Activated T-cell treated with anti-CD3 and anti-CD28 coated beads, Interleukin-2, amount 50 U/mL, for 24 hours (primary cell): Measurements from ENCODE around the gene CDKN2B.

Experiments
- DNase-seq: peaks from one replicate; pipeline ENCODE4 v3.0.0-alpha.2; 2020
- H3K27ac Mint-ChIP-seq: 2 replicates; pipeline ENCODE4 v1.8.0; 2020; ENCODE audit warnings: mild to moderate bottlenecking, mixed read lengths
- H3K27me3 Mint-ChIP-seq: 2 replicates; pipeline ENCODE4 v1.8.0; 2020; ENCODE audit warnings: mixed read lengths
- H3K36me3 Mint-ChIP-seq: 2 replicates; pipeline ENCODE4 v1.8.0; 2020; ENCODE audit warnings: low read depth, mixed read lengths
- H3K4me1 Mint-ChIP-seq: 2 replicates; pipeline ENCODE4 v1.8.0; 2020; ENCODE audit warnings: low read depth, mixed read lengths
- H3K4me3 Mint-ChIP-seq: 2 replicates; pipeline ENCODE4 v1.8.0; 2020; ENCODE audit warnings: mild to moderate bottlenecking, moderate library complexity, mixed read lengths
- H3K9me3 Mint-ChIP-seq: 2 replicates; pipeline ENCODE4 v1.8.0; 2020; ENCODE audit warnings: mixed read lengths

Gene CDKN2B

DNA sequence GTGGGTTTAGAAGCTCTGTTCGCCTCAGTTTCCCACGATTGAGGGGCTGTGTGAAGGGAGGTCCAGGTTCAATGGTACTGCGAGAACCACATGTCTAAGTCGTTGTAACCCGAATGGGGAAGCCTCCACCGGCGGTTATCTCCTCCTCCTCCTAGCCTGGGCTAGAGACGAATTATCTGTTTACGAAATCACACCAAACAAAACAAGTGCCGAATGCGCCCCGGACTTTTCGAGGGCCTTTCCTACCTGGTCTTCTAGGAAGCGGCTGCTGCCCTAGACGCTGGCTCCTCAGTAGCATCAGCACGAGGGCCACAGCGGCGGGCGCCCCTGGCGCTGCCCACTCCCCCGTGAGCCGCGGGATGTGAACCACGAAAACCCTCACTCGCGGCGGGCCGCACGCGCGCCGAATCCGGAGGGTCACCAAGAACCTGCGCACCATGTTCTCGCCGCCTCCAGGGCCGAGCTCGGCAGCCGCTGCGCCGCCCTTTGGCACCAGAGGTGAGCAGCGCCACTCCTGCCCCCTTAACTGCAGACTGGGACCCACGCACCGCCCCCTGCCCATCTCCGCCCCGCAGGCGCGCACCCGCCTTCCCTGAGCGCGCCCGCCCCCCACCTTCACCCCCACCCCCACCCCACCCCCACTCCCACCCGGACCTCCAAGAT lies 15.1 kb downstream of the CDKN2B start, which contains the start of gene CDKN2A:
CDKN2A (minus strand) TSS at position 500 of the 663 bp plus-strand sequence.
- peak within 1 kb of the TSS; percentile 77 for H3K27ac Mint-ChIP-seq
- peaks cover 21% of the 10 kb centered on the region for H3K4me1 Mint-ChIP-seq
- H3K4me3 Mint-ChIP-seq, result peak within 1 kb of the TSS; percentile 88
- peak; percentile 67 for DNase-seq
- peaks cover 62% of the 10 kb centered on the region for H3K27me3 Mint-ChIP-seq
- no peaks in the 10 kb centered on the region for H3K9me3 Mint-ChIP-seq
- H3K36me3 Mint-ChIP-seq, result peaks cover 2% of the 10 kb centered on the region

DNA sequence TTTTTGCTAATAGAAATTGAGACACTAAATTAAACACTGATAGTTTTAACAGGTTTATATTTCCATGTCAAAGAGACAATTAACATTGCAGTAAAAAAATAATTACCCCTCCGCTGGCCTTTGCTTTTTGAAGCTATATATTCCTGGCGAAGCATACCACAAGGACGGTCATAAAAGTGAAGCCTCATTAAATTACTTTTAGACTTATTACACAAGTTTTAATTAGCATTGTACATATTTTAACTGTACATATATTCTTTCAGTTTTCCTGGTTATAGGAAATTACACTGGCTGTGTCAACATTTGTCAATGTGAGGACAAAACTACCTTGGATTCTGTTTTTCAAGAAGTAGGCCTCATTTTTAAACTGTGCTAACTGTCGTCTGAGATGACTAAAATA lies 16.1 kb downstream of the CDKN2B start:
- peaks cover 2% of the 10 kb centered on the region for H3K36me3 Mint-ChIP-seq
- no peak overlapping the region for H3K27ac Mint-ChIP-seq
- H3K4me1 Mint-ChIP-seq, result peaks cover 21% of the 10 kb centered on the region
- peak overlapping the region; percentile 88 for H3K4me3 Mint-ChIP-seq
- H3K27me3 Mint-ChIP-seq, result peaks cover 69% of the 10 kb centered on the region
- no peaks in the 10 kb centered on the region for H3K9me3 Mint-ChIP-seq
- no peak for DNase-seq

DNA sequence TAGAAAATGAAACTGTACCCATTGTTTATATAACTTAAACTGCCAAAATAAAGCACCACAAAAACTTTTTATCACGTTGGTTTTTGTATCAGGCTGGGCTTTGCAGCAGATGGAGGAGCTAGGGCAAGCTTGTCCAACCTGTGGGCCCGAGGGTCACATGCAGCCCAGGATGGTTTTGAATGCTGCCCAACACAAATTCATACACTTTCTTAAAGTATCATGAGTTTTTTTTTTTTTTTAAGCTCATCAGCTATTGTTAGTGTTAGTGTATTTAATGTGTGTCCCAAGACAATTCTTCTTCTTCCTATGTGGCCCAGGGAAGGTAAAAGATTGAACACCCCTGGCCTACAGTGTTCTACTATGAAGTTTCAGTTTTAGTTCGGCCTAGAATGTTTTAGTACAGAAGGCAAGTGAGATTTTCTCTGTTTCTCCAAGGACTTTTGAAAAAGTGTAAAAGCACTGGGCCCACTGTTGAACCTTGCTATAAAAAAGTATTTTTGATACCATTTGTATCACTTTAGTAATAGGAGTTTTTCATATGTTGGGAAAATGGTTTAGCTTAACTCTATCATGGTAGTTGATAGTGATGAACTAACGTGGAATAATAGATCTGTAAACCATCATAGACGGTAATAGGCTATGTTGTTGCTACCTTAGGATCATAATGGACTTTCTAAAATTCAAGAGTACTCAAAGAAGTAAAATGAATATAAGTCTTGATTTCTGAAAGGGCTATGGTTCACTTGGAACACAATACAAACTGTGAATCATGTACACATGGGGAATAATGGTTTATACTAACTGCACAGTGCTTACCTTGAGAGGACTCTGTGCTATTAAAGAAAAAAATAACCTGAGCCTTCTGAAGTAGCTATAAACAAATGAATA lies 17.8 kb downstream of the CDKN2B start:
- Mint-ChIP-seq H3K4me3 (no peak overlapping the region), H3K9me3 (no peaks in the 10 kb centered on the region), H3K4me1 (peaks cover 22% of the 10 kb centered on the region), H3K27ac (no peak overlapping the region), H3K36me3 (peaks cover 2% of the 10 kb centered on the region), H3K27me3 (peaks cover 66% of the 10 kb centered on the region)
- DNase-seq, result no peak

DNA sequence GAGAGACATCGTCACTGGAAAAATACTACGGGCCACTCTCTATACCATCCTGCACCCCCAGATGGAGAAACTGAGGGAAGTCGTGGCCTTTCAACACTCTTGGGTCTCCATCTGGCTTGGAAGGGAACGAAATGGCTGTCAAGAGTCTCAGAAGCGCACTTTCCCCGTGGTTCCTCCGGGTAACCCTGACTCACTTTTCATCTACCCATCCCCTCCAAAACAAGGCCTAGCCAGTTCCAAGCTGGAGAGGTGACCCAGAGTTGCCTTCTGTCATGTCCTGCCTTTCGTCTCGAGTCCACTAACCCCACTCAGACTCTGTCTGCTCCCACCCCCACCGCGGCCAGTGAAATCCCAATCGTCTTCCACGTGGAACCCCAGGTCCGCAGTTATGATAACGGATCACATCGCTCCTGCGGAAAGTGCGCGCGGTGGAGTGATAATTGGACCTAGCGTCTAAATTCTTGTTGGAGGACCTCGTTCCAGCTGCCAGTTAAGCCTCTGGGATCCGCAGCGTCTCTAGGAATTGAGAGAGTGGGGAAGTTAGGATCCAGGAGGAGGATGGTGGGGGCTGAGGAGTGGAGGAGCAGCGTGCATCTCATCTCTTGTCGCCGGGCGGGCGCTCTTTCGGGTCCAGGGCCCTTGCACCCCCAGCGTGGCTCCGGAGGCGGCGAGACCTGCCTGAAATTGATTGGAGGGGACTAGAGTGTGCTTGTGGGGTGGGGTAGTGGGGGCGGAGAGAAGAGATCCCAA lies 19.5 kb downstream of the CDKN2B start:
- Mint-ChIP-seq H3K9me3 (no peaks in the 10 kb centered on the region), H3K27ac (no peak overlapping the region), H3K4me1 (peaks cover 15% of the 10 kb centered on the region), H3K4me3 (no peak overlapping the region), H3K36me3 (no peaks in the 10 kb centered on the region), H3K27me3 (peaks cover 65% of the 10 kb centered on the region)
- DNase-seq, result no peak

DNA sequence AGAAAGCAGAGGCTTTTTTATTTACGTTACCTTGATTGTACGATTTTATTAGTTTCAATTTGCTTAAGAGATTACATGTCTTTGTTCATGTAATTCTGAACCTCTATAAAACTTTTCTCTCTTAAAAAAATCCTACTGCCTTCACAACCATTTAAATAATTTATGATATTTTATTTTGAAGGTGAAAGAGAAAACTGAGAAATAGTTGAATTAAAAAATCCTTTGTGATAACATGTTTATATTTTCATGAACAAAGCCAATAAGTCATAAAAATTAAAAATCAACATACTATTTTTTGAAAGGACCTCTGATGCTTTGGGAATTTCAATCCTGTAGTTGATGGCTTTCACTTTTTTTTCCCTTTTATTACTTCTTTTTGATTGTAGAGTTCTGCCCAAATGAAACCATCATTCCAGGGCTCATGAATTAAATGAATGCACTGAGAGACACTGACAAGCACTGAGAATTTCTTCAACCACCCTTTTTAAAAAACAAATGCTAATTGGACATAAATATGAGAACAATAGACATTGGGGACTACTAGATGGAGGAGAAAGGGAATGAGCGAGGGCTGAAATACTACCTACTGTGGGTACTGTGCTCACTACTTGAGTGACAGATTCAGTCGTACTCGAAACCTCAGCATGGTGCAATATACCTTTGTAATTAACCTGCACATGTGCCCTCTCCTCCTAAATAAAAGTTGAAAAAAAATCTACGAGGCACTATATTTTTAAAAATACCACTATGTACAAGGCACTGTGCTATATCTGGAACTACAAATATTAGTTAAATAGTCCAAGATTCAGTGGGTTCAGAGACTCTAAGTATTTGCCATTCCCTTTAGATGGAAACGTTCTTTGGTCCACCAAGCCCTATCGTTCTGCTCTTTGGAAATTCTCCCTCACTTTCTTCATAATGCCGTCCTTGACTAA lies 20.8 kb downstream of the CDKN2B start:
- H3K36me3 Mint-ChIP-seq, result no peaks in the 10 kb centered on the region
- H3K9me3 Mint-ChIP-seq, result no peaks in the 10 kb centered on the region
- DNase-seq, result no peak
- H3K27me3 Mint-ChIP-seq, result peaks cover 71% of the 10 kb centered on the region
- H3K4me1 Mint-ChIP-seq, result peaks cover 11% of the 10 kb centered on the region
- no peak overlapping the region for H3K4me3 Mint-ChIP-seq
- H3K27ac Mint-ChIP-seq, result no peak overlapping the region

DNA sequence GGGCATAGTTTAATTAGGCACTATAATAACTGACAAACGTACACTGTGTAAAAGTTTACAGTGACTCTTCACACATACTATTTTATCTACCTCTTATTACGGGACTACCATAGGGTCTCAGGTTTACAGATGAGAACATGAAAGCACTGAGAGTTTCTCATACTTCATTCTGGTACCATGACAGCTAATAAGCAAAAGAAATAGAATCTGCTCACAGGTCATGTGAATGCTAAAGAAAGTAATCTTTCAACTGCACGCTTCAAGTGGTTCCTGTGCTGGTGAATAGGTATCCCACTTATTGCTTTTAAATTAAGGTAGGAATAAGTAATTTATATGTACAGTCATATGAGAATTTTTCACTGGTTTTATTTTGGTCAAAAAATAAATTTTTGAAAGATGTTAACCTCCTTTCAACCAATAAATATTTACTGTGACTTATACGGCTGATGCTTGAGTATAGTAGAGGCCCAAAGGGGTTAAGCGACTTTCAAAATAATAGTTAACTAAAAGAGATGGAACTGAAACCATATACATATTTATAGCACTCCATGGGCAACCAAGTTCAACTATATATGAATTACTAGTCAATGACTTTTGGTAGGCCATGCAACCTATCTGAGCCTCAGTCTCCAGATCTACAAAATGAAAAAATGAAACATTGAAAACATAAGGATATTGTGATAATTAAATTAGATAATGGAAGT lies 23.0 kb downstream of the CDKN2B start:
- no peaks in the 10 kb centered on the region for H3K9me3 Mint-ChIP-seq
- DNase-seq, result no peak
- H3K27me3 Mint-ChIP-seq, result peaks cover 78% of the 10 kb centered on the region
- no peak overlapping the region for H3K27ac Mint-ChIP-seq
- no peak overlapping the region for H3K4me3 Mint-ChIP-seq
- no peaks in the 10 kb centered on the region for H3K36me3 Mint-ChIP-seq
- peaks cover 8% of the 10 kb centered on the region for H3K4me1 Mint-ChIP-seq

DNA sequence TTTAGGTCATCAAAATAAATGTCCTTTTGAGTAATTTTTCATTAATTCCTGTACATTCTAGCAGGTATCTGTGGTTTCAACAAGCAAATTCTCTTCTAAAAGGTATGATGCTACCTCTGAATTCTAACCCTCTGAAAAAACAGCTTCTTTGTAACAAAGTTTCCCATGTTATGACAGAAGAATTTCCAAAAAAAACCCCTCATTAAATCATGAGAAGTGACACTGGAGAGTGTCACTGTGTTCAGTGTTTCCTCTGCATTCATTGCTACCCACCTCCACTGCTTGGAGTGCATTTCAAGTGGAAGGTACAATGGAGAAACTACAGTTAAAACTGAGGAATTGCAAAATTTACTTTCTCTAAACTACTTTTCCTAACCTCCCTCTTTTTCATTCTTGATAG lies 25.0 kb downstream of the CDKN2B start:
- peaks cover 74% of the 10 kb centered on the region for H3K27me3 Mint-ChIP-seq
- H3K9me3 Mint-ChIP-seq, result no peaks in the 10 kb centered on the region
- no peaks in the 10 kb centered on the region for H3K36me3 Mint-ChIP-seq
- no peak for DNase-seq
- no peak overlapping the region for H3K27ac Mint-ChIP-seq
- H3K4me3 Mint-ChIP-seq, result no peak overlapping the region
- peaks cover 2% of the 10 kb centered on the region for H3K4me1 Mint-ChIP-seq

DNA sequence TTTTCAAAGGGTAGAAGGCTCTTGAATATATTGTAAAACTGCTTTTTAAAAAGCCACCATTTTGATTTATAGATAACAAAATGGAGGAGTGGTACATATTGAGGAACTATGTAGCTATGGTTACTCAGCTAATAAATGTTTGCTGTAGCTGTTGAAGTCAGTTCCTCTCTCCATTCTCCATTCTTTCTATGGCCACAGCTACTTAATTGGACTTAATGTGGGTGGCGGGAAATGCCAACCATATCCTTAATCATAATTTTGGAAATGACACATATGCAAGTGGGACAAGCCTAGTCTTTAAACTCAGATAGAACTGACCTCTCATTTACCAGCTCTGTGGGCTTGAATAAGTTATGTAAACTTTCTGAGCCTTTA lies 25.6 kb downstream of the CDKN2B start:
- H3K4me1 Mint-ChIP-seq, result peaks cover 2% of the 10 kb centered on the region
- H3K27me3 Mint-ChIP-seq, result peaks cover 74% of the 10 kb centered on the region
- H3K9me3 Mint-ChIP-seq, result no peaks in the 10 kb centered on the region
- H3K27ac Mint-ChIP-seq, result no peak overlapping the region
- no peak overlapping the region for H3K4me3 Mint-ChIP-seq
- no peak for DNase-seq
- H3K36me3 Mint-ChIP-seq, result no peaks in the 10 kb centered on the region

DNA sequence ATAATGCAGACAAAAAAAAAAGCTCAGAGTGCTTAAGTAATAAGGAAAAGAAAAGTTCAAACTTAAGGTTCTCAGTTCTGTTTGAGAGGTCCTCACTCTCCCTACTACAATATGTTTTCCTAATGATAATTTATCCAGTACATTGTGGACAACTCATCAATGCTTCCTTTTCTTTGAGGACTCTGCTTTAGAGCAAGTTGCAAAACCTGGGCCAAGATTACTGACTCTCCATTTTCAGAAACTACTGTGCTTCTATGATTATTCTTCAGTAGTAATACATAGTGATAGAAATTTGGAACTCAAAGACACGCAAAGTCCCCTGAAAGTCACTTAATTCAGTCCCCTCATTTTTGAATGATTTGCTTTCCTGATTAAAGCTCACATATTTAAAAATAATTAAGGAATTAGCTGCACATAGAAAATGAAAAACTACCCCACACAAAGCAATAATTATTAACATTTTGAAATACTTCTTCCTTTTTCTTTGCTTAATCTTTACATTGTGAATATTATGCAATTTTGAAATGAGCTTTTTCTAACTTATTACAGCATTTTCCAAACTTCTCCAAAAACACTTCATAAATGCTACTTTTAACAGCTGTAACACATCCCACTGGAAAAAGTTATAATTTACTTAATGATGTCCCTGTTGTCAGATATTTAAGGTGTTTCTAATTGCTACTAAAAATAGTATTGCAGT lies 26.1 kb downstream of the CDKN2B start:
- no peaks in the 10 kb centered on the region for H3K36me3 Mint-ChIP-seq
- H3K4me1 Mint-ChIP-seq, result peaks cover 2% of the 10 kb centered on the region
- peaks cover 74% of the 10 kb centered on the region for H3K27me3 Mint-ChIP-seq
- no peak overlapping the region for H3K4me3 Mint-ChIP-seq
- no peak overlapping the region for H3K27ac Mint-ChIP-seq
- no peak for DNase-seq
- H3K9me3 Mint-ChIP-seq, result no peaks in the 10 kb centered on the region

DNA sequence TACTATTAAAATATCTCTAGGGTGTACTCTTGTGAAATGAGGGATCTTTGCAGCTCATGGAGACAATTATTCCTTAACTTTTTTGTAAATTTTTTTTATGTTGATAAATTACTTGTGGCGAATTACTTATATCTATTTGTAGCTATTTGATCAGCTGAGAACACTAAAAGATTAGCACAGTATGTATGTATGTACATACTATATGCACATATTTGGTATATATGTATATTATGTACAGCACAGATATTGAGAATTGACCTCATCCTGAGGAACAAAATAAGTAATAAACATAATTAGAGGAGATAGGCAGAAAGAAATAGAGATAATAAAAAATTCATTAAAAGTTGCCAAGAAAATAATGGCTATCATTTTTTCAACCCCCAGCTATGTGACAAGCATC lies 26.7 kb downstream of the CDKN2B start:
- H3K36me3 Mint-ChIP-seq, result no peaks in the 10 kb centered on the region
- peaks cover 74% of the 10 kb centered on the region for H3K27me3 Mint-ChIP-seq
- peaks cover 2% of the 10 kb centered on the region for H3K4me1 Mint-ChIP-seq
- H3K27ac Mint-ChIP-seq, result no peak overlapping the region
- H3K9me3 Mint-ChIP-seq, result no peaks in the 10 kb centered on the region
- H3K4me3 Mint-ChIP-seq, result no peak overlapping the region
- no peak for DNase-seq

DNA sequence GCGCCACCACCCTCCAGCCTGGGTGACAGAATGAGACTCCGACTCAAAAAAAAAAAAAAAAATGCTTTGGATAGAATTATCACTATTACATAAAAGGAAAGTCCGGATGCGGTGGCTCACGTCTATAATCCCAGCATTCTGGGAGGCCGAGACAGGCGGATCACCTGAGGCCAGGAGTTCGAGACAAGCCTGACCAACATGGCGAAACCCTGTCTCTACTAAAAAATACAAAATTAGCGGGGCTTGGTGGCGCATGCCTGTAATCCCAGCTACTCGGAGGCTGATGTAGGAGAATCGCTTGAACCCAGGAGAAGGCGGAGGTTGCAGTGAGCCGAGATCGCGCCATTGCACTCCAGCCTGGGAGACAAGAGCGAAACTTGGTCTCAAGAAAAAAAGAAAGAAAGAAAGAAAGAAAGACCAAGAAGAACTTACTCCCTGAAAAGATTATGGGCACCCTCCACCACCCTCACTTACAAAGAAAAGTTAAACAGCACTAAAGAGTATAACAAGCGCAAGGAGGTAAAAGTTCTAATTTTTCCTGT lies 32.7 kb downstream of the CDKN2B start:
- no peaks in the 10 kb centered on the region for H3K36me3 Mint-ChIP-seq
- no peaks in the 10 kb centered on the region for H3K9me3 Mint-ChIP-seq
- peaks cover 90% of the 10 kb centered on the region for H3K27me3 Mint-ChIP-seq
- no peak overlapping the region for H3K4me3 Mint-ChIP-seq
- no peak overlapping the region for H3K27ac Mint-ChIP-seq
- DNase-seq, result no peak
- H3K4me1 Mint-ChIP-seq, result peaks cover 14% of the 10 kb centered on the region

DNA sequence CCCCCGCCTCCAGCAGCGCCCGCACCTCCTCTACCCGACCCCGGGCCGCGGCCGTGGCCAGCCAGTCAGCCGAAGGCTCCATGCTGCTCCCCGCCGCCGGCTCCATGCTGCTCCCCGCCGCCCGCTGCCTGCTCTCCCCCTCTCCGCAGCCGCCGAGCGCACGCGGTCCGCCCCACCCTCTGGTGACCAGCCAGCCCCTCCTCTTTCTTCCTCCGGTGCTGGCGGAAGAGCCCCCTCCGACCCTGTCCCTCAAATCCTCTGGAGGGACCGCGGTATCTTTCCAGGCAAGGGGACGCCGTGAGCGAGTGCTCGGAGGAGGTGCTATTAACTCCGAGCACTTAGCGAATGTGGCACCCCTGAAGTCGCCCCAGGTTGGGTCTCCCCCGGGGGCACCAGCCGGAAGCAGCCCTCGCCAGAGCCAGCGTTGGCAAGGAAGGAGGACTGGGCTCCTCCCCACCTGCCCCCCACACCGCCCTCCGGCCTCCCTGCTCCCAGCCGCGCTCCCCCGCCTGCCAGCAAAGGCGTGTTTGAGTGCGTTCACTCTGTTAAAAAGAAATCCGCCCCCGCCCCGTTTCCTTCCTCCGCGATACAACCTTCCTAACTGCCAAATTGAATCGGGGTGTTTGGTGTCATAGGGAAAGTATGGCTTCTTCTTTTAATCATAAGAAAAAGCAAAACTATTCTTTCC lies 34.2 kb downstream of the CDKN2B start:
- peaks cover 17% of the 10 kb centered on the region for H3K4me1 Mint-ChIP-seq
- H3K36me3 Mint-ChIP-seq, result peaks cover 2% of the 10 kb centered on the region
- H3K4me3 Mint-ChIP-seq, result peak overlapping the region; percentile 73
- no peak overlapping the region for H3K27ac Mint-ChIP-seq
- H3K9me3 Mint-ChIP-seq, result peaks cover 9% of the 10 kb centered on the region
- H3K27me3 Mint-ChIP-seq, result peaks cover 97% of the 10 kb centered on the region
- no peak for DNase-seq
